ENCODE data around the gene RAB20. TPM values are rescaled to one million over a fixed set of nuclear protein-coding genes. Genes with fewer than 3 reads are reported as not detected.
"Not testable (repeated sequence)": the region's sequence is repeated elsewhere in the genome, so short reads cannot be mapped to it uniquely, and the experiment has no call there.

RAB20 gene
- polyA plus RNA-seq, 3 donors = 8.5 to 10.1 (median 9.6) TPM

DNA sequence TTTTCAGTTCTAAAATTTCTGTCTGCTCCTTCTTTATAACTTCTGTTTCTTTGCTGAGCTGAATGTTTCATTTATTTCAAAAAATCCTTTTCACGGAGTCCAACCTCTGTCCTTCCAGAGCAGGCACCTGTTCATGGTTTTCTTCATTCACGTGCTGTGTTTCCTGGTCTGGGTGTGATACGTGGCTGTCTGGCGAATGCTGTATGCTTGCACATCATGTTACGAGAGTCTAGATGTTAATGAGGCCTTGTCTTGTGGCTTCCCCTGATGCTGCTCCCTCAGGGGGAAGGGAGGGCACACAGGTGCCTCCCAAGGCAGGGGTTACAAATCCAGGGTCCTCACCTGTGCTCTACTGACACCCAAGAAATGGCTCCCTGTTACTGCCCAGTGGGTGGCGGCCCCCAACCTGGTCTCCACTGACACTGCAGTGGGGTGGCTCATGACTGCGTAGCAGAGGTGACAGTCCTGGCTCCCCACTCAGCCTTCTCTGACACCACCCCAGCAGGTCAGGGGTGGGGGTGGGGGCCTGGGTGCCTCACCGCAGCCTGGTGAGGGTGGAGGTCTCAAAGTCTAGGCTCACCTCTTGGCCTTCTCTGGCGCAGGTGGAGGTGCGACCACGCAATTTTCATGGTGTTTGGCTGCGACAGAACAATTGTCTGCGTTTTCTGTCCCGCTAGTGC, 20.1 kb upstream of the RAB20 start:
- no peak for DNase-seq (ENCODE audit: extremely low read depth in 1 of 11, low read depth in 9 of 11, low spot score in 4 of 11)

DNA sequence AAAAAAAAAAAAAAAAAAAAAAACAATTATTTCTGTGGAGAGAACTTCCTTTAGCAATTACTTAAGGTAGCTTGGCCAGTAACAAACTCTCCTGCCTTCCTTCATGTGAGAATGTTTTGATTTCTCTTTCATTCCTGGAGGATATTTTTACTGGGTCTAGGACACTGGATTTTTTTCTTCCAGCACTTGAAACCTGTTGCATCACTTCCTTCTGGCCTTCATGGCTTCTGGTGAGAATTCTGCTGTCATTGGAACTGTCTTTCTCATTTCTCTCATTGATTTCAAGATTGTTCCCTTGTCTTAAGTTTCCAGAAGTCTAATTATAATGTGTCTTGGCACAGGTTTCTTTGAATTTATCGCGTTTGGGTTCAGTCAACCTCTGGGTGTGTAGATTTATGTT, 19.3 kb upstream of the RAB20 start:
- no peak for DNase-seq (ENCODE audit: extremely low read depth in 1 of 11, low read depth in 9 of 11, low spot score in 4 of 11)

DNA sequence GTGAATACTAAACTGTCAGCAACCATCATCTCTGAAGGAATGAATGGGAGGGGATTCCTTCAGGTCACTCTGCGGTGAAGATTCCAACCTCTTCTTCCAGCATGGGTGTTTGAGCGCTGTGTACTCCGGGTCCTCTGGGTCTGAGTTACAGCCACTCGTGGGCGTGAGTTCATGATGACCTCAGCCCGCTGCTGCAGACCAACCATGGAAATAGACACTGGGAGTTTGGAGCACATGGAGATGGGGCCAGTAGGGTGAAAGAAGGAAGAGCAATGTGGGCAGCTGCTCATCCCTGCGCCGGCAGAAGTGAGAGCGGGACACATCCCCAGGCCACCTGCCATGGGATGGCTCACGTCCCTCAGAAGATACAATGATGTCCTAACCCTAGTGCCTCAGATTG, 16.8 kb upstream of the RAB20 start:
- no peak for DNase-seq (ENCODE audit: extremely low read depth in 1 of 11, low read depth in 9 of 11, low spot score in 4 of 11)

DNA sequence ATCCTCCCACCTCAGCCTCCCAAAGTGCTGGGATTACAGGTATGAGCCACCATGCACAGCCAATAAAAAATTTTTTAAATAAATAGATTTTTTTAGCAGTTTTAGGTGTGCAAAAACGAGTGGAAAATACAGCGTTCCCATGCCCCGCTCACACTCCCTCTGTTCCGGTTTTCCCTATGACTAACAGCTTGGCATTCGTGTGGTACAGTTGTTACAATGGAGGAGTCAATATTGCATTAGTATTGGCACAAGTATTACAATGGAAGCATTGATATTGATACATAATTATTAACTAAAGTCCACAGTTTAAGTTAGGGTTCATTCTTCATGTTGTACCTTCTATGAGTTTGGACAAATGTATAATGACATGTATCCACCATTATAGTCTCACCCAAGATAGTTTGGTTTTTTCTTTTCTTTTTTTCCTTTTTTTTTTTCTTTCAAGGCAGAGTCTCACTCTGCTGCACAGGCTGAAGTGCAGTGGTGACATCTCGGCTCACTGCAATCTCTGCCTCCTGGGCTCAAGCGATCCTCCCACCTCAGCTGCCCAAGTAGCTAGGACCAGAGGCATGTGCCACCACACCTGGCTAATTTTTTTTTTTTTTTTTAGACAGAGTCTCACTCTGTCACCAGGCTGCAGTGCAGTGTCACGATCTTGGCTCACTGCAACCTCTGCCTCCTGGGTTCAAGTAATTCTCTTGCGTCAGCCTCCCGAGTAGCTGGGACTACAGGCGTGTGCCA, 15.4 kb upstream of the RAB20 start:
- no peak for DNase-seq (ENCODE audit: extremely low read depth in 1 of 11, low read depth in 9 of 11, low spot score in 4 of 11)

- no peak for DNase-seq (ENCODE audit: extremely low read depth in 1 of 11, low read depth in 9 of 11, low spot score in 4 of 11)
Measured at GRCh38 chr13:110576070-110576394, 14.5 kb upstream of the RAB20 start.

GRCh38 chr13:110575322-110576069, 14.0 kb upstream of the RAB20 start:
- no peak for DNase-seq (ENCODE audit: extremely low read depth in 1 of 11, low read depth in 9 of 11, low spot score in 4 of 11)

GRCh38 chr13:110574161-110574560, 12.6 kb upstream of the RAB20 start:
- DNase-seq (ENCODE audit: extremely low read depth in 1 of 11, low read depth in 9 of 11, low spot score in 4 of 11) = no peak

DNA sequence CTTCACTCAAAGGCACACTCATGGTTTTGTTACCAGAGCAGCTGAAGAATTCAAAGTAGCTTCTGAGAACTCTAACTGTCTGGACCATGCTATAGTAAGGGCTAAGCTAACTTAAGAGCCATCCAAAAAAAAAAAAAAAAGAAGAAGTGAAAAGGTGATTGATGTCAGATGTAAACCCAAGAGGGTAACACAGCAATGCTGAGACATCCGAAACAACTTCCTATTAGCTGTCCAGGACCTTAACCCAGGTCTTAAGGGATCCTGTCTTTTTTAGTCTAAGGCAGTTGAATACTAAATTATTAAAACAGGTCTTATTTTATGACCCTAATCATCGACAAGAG, 11.2 kb upstream of the RAB20 start:
- no peak for DNase-seq (ENCODE audit: extremely low read depth in 1 of 11, low read depth in 9 of 11, low spot score in 4 of 11)

- DNase-seq (ENCODE audit: extremely low read depth in 1 of 11, low read depth in 9 of 11, low spot score in 4 of 11) = no peak
Measured at GRCh38 chr13:110571896-110572777, 10.6 kb upstream of the RAB20 start.

- no peak for DNase-seq (ENCODE audit: extremely low read depth in 1 of 11, low read depth in 9 of 11, low spot score in 4 of 11)
Measured at GRCh38 chr13:110570886-110571285, 9.4 kb upstream of the RAB20 start.

DNA sequence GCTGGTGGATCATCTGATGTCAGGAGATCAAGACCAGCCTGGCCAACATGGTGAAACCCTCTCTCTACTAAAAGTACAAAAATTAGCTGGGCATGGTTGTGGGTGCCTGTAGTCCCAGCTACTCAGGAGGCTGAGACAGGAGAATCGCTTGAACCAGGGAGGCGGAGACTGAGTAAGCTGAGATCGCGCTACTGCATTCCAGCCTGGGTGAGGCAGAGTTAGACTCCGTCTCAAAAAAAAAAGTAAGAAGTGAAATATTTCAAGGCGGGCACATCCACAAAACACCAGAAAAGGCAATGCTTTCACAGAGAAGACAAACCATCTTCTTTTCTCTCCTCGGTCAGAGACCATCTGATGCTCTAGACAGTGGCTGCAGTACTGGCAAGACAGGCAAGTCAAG, 8.4 kb upstream of the RAB20 start:
- DNase-seq (ENCODE audit: extremely low read depth in 1 of 11, low read depth in 9 of 11, low spot score in 4 of 11) = not testable (repeated sequence)

GRCh38 chr13:110568612-110569011, 7.1 kb upstream of the RAB20 start:
- no peak for DNase-seq (ENCODE audit: extremely low read depth in 1 of 11, low read depth in 9 of 11, low spot score in 4 of 11)

GRCh38 chr13:110566171-110566570, 4.6 kb upstream of the RAB20 start:
- DNase-seq (ENCODE audit: extremely low read depth in 1 of 11, low read depth in 9 of 11, low spot score in 4 of 11) = no peak

GRCh38 chr13:110565296-110565695, 3.8 kb upstream of the RAB20 start:
- DNase-seq (ENCODE audit: extremely low read depth in 1 of 11, low read depth in 9 of 11, low spot score in 4 of 11) = peak in 2 of 11 donors; percentile 48 to 69

- DNase-seq (ENCODE audit: extremely low read depth in 1 of 11, low read depth in 9 of 11, low spot score in 4 of 11) = no peak
Measured at GRCh38 chr13:110564472-110564985, 3.0 kb upstream of the RAB20 start.

DNA sequence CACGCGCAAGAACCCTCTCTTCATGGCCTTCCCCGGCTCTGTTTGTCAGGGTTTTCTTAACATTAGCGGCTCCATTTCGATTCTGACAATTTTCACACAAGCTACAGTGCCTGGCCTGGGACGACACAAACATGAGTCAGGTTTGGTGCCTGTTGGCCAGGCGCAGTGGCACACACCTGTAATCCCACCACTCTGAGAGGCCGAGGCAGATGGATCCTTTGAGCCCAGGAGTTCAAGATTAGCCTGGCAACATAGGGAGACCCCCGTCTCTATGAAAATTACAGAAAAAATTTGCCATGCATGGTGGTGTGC, 1.9 kb upstream of the RAB20 start:
- no peak for DNase-seq (ENCODE audit: extremely low read depth in 1 of 11, low read depth in 9 of 11, low spot score in 4 of 11)

GRCh38 chr13:110562696-110563462, 1.4 kb upstream of the RAB20 start:
- DNase-seq (ENCODE audit: extremely low read depth in 1 of 11, low read depth in 9 of 11, low spot score in 4 of 11) = no peak

GRCh38 chr13:110562036-110562597, 595 bp upstream of the RAB20 start:
- DNase-seq (ENCODE audit: extremely low read depth in 1 of 11, low read depth in 9 of 11, low spot score in 4 of 11) = peak in 2 of 11 donors; percentile 42 to 47
